Measurements from ENCODE around the gene PRKCE. TPM values are rescaled to one million over a fixed set of nuclear protein-coding genes. Genes with fewer than 3 reads are reported as not detected.

The PRKCE gene
- polyA plus RNA-seq, 1 experiment, result 16.7 TPM

DNA sequence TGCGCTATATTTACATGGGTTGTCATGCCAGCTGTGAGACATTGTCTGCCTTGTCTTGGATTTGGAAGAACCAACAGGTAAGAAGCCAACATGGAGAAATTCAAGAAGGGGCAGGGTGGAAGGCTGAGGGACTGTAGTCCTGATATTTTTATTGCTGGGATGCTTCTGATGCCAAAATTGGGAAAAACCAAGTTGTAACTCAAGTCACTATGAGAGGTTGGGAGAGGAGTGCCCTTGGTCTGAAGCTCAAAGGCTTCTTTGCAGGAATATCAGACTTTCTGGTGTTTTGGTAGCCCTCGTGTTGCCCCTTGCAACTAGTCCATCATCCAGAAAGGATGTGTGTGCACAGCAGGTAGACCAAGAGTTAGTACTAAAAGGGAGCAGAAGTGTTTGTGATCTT lies 351.5 kb downstream of the PRKCE start:
- Histone ChIP-seq H3K27ac (ENCODE audit: low read depth, low read length) (peak overlapping the region; percentile 84), H3K9me3 (ENCODE audit: control insufficient read depth, insufficient read depth, low read length) (peaks cover 3% of the 10 kb centered on the region; the same call in 1 of the 2 replicates), H3K27me3 (ENCODE audit: control insufficient read depth, insufficient read depth, low read length) (no peaks in the 10 kb centered on the region), H3K4me3 (ENCODE audit: low read depth, low read length) (no peak overlapping the region)
- no peak for DNase-seq (ENCODE audit: low read depth, low spot score)
- ChIA-PET CTCF (interaction anchor here (0.7 to 3.9 kb wide), 3 partner anchors 10 to 67 kb away, joined by 3 to 20 read pairs (median 10); no protein-coding TSS in a partner anchor), POLR2A (interaction anchor here (1.1 to 2.5 kb wide), 4 partner anchors 65 to 376 kb away, joined by 3 to 11 read pairs (median 6); partner anchors contain the start of gene EPAS1)
- TF ChIP-seq CTCF (IDR thresholded peaks at IDR 0.05; ENCODE audit: low read depth, low read length), result no peak

DNA sequence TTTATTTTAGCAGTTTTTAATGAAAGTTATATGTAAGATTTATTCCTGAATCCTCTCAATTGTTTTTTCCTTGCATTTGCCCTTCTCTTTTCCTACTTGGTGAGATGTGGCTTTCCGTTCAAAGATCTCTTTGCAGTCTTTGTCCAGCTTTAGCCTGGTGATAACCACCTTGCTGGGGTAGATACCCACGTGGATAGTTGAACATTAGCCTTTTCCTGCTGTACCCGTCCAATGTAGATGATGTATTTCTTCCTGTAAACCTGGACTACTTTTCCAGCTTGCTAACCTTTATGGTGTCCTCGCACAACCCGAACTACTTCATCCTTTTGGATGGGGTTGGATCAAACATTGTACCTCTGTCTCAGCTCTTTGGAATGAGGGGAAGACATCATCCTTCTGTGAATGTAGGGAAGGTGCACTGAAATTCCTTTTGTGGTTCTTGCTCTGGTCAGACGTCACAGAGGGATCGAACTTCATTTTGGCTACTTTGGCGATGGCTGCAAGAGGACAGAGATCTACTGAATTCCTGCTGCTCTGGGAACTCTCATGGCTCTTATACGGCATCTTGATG lies 352.5 kb downstream of the PRKCE start:
- peaks cover 7% of the 10 kb centered on the region for H3K9me3 ChIP-seq (ENCODE audit: control insufficient read depth, insufficient read depth, low read length)
- DNase-seq (ENCODE audit: low read depth, low spot score), result peak; percentile 54

DNA sequence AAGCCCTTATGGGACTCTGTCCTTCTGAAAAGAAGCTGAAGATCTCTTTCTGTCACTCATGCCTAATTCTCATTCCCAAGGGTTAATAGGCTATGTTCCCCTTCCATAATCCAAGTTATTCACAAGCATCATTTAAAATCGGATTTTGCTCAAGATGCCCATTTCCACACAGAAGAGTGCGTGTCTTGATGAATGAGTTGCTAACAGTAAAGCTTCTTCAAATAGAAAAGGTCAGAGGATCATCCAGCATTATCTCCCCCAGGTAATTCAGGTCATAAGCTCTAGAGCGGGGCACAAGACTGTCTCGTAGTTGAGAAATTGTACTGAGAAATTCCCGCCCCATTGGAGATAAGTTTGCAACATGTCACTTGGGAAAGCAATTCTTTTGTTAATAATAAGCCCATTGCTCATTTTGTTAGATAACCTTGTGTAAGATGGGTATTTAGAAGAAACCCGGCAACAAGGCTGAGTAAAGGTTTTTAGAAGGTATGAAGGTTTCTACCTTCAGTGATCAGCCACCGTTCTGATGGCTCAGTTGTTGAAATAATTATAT lies 355.1 kb downstream of the PRKCE start:
- ChIA-PET CTCF (interaction anchor here (1.7 to 1.9 kb wide), 2 partner anchors 13 to 57 kb away, joined by 7 to 12 read pairs; no protein-coding TSS in a partner anchor), POLR2A (no interaction called here)
- no peak for TF ChIP-seq CTCF (IDR thresholded peaks at IDR 0.05; ENCODE audit: low read depth, low read length)
- H3K27me3 ChIP-seq (ENCODE audit: control insufficient read depth, insufficient read depth, low read length), result no peaks in the 10 kb centered on the region
- peaks cover 7% of the 10 kb centered on the region for H3K9me3 ChIP-seq (ENCODE audit: control insufficient read depth, insufficient read depth, low read length)
- no peak for DNase-seq (ENCODE audit: low read depth, low spot score)
- H3K4me3 ChIP-seq (ENCODE audit: low read depth, low read length), result no peak overlapping the region
- H3K27ac ChIP-seq (ENCODE audit: low read depth, low read length), result no peak overlapping the region

More for the DNA sequence above, 352.5 kb downstream of the PRKCE start:
- no peak overlapping the region for H3K27ac ChIP-seq (ENCODE audit: low read depth, low read length)
- ChIA-PET CTCF (interaction anchor here (0.8 to 3.9 kb wide), 3 partner anchors 11 to 59 kb away, joined by 3 to 20 read pairs (median 10); no protein-coding TSS in a partner anchor), POLR2A (interaction anchor here (1.1 kb wide), 1 partner anchor 852 kb away, joined by 3 read pairs; no protein-coding TSS in a partner anchor)
- H3K4me3 ChIP-seq (ENCODE audit: low read depth, low read length), result no peak overlapping the region
- TF ChIP-seq CTCF (IDR thresholded peaks at IDR 0.05; ENCODE audit: low read depth, low read length), result no peak
- no peaks in the 10 kb centered on the region for H3K27me3 ChIP-seq (ENCODE audit: control insufficient read depth, insufficient read depth, low read length)

DNA sequence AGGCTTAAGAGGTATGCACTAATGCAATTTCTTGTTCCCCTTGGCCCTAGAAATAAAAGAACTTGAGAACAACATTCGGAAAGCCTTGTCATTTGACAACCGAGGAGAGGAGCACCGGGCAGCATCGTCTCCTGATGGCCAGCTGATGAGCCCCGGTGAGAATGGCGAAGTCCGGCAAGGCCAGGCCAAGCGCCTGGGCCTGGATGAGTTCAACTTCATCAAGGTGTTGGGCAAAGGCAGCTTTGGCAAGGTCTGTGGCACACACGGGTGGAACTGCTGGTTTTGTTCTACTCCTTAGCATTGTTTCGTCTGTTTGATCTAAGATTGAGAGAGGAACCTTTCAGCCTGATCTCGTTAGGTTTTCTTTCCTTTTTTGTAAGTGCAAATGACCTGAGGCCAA lies 355.9 kb downstream of the PRKCE start:
- no peak for DNase-seq (ENCODE audit: low read depth, low spot score)
- ChIA-PET POLR2A (no interaction called here), CTCF (interaction anchor here (1.9 kb wide), 1 partner anchor 15 kb away, joined by 5 read pairs; no protein-coding TSS in a partner anchor)
- no peaks in the 10 kb centered on the region for H3K27me3 ChIP-seq (ENCODE audit: control insufficient read depth, insufficient read depth, low read length)
- H3K27ac ChIP-seq (ENCODE audit: low read depth, low read length), result no peak overlapping the region
- H3K9me3 ChIP-seq (ENCODE audit: control insufficient read depth, insufficient read depth, low read length), result peaks cover 7% of the 10 kb centered on the region
- TF ChIP-seq CTCF (IDR thresholded peaks at IDR 0.05; ENCODE audit: low read depth, low read length), result no peak
- H3K4me3 ChIP-seq (ENCODE audit: low read depth, low read length), result no peak overlapping the region
